HEK293 (cell line): Measurements from ENCODE around the gene C1QB.

Experiments used
- CTCF ChIA-PET: fragments of 350-600 bp; formaldehyde crosslinking; extraction: SDS; loops from one replicate; lab custom pipeline; 2021; ENCODE audit warnings: antibody characterized with exemption; lab: Yijun Ruan, JAX
- POLR2A ChIA-PET: fragments of 300-600 bp; formaldehyde crosslinking; extraction: SDS; loops from one replicate; lab custom pipeline; 2020; ENCODE audit warnings: antibody characterized with exemption, inconsistent platforms; lab: Yijun Ruan, JAX
- H3K27ac ChIP-seq: fragments of 200-500 bp; sonication (Bioruptor generic); 2 replicates; pipeline ENCODE4 v1.5.1; 2014; ENCODE audit warnings: low read depth, low read length, control low read depth, inconsistent platforms; ENCODE audit errors: extremely low read depth
- H3K36me3 ChIP-seq, 2 experiments: fragments of 200-500 bp in 1 of 2; sonication (Bioruptor generic) in 1 of 2; 1 replicate in 1 of 2; 2 replicates in 1 of 2; pipeline ENCODE4 v1.5.1; 2014 to 2017; ENCODE audit warnings: inconsistent platforms in 2 of 2, low read length in 2 of 2; ENCODE audit not compliant: control insufficient read depth in 2 of 2, insufficient read depth in 1 of 2
- H3K4me1 ChIP-seq: fragments of 200-500 bp; sonication (Bioruptor generic); 2 replicates; pipeline ENCODE4 v1.5.1; 2014; ENCODE audit warnings: mild to moderate bottlenecking, low read length, inconsistent platforms; ENCODE audit not compliant: control insufficient read depth, insufficient read depth
- H3K4me3 ChIP-seq: 2 replicates; pipeline ENCODE4 v1.5.1; 2011; ENCODE audit warnings: low read depth, mild to moderate bottlenecking, control low read depth, low read length, moderate library complexity
- H3K9me3 ChIP-seq: fragments of 200-500 bp; sonication (Bioruptor generic); 2 replicates; pipeline ENCODE4 v1.5.1; 2014; ENCODE audit warnings: low read depth, low read length, inconsistent platforms; ENCODE audit not compliant: control insufficient read depth, insufficient read depth
- BCL6B ChIP-seq: fragments of 450-650 bp; formaldehyde crosslinking; IDR thresholded peaks from 2 replicates; pipeline ENCODE4 v1.5.1; 2017; ENCODE audit warnings: missing biosample characterization, missing genetic modification characterization
- GLIS2 ChIP-seq: fragments of 450-650 bp; formaldehyde crosslinking; IDR thresholded peaks from 2 replicates; pipeline ENCODE4 v1.5.1; 2016; ENCODE audit warnings: missing biosample characterization, missing genetic modification characterization
- IKZF3 ChIP-seq: fragments of 450-650 bp; IDR thresholded peaks from 2 replicates; pipeline ENCODE4 v1.5.0; 2018; ENCODE audit warnings: missing biosample characterization, mild to moderate bottlenecking, missing genetic modification characterization, moderate library complexity
- KLF1 ChIP-seq: fragments of 450-650 bp; formaldehyde crosslinking; IDR thresholded peaks from 2 replicates; pipeline ENCODE4 v1.5.1; 2016; ENCODE audit warnings: missing biosample characterization, missing genetic modification characterization
- KLF16 ChIP-seq: fragments of 450-650 bp; formaldehyde crosslinking; IDR thresholded peaks from 2 replicates; pipeline ENCODE4 v1.5.1; 2017; ENCODE audit warnings: missing biosample characterization, missing genetic modification characterization
- RBAK ChIP-seq: fragments of 450-650 bp; formaldehyde crosslinking; IDR thresholded peaks from 2 replicates; pipeline ENCODE4 v1.5.1; 2016; ENCODE audit warnings: missing biosample characterization, missing genetic modification characterization
- SALL2 ChIP-seq: fragments of 450-650 bp; formaldehyde crosslinking; IDR thresholded peaks from 2 replicates; pipeline ENCODE4 v1.5.0; 2017; ENCODE audit warnings: missing biosample characterization, mild to moderate bottlenecking, missing genetic modification characterization, borderline replicate concordance
- SCRT2 ChIP-seq: fragments of 450-650 bp; formaldehyde crosslinking; IDR thresholded peaks from 2 replicates; pipeline ENCODE4 v1.5.1; 2016; ENCODE audit warnings: missing biosample characterization, missing genetic modification characterization
- ZBTB21 ChIP-seq: fragments of 450-650 bp; formaldehyde crosslinking; IDR thresholded peaks from 2 replicates; pipeline ENCODE4 v1.5.1; 2017; ENCODE audit warnings: missing biosample characterization, missing genetic modification characterization
- ZBTB7A ChIP-seq: fragments of 450-650 bp; formaldehyde crosslinking; IDR thresholded peaks from 2 replicates; pipeline ENCODE4 v1.5.1; 2016; ENCODE audit warnings: low read depth, missing biosample characterization, missing genetic modification characterization
- ZBTB8A ChIP-seq: fragments of 450-650 bp; formaldehyde crosslinking; IDR thresholded peaks from 2 replicates; pipeline ENCODE4 v1.5.1; 2016; ENCODE audit warnings: missing biosample characterization, missing genetic modification characterization
- ZNF10 ChIP-seq: fragments of 450-650 bp; formaldehyde crosslinking; IDR thresholded peaks from 2 replicates; pipeline ENCODE4 v1.5.1; 2017; ENCODE audit warnings: missing biosample characterization, missing genetic modification characterization
- ZNF114 ChIP-seq: fragments of 450-650 bp; formaldehyde crosslinking; IDR thresholded peaks from 2 replicates; pipeline ENCODE4 v1.5.0; 2017; ENCODE audit warnings: missing biosample characterization, missing genetic modification characterization
- ZNF133 ChIP-seq: fragments of 450-650 bp; formaldehyde crosslinking; IDR thresholded peaks from 2 replicates; pipeline ENCODE4 v1.5.1; 2016; ENCODE audit warnings: missing biosample characterization, missing genetic modification characterization
- ZNF157 ChIP-seq: fragments of 450-650 bp; formaldehyde crosslinking; IDR thresholded peaks from 2 replicates; pipeline ENCODE4 v1.5.1; 2016; ENCODE audit warnings: missing biosample characterization, missing genetic modification characterization
- ZNF202 ChIP-seq: fragments of 450-650 bp; formaldehyde crosslinking; IDR thresholded peaks from 2 replicates; pipeline ENCODE4 v1.5.1; 2016; ENCODE audit warnings: missing biosample characterization, missing genetic modification characterization, borderline replicate concordance
- ZNF211 ChIP-seq: fragments of 450-650 bp; formaldehyde crosslinking; IDR thresholded peaks from 2 replicates; pipeline ENCODE4 v1.5.1; 2016; ENCODE audit warnings: low read depth, missing biosample characterization, missing genetic modification characterization
- ZNF221 ChIP-seq: fragments of 450-650 bp; formaldehyde crosslinking; IDR thresholded peaks from 2 replicates; pipeline ENCODE4 v1.5.1; 2017; ENCODE audit warnings: missing biosample characterization, missing genetic modification characterization, borderline replicate concordance
- ZNF26 ChIP-seq: fragments of 450-650 bp; formaldehyde crosslinking; IDR thresholded peaks from 2 replicates; pipeline ENCODE4 v1.5.1; 2016; ENCODE audit warnings: missing biosample characterization, missing genetic modification characterization
- ZNF292 ChIP-seq: fragments of 450-650 bp; formaldehyde crosslinking; IDR thresholded peaks from 2 replicates; pipeline ENCODE4 v1.5.1; 2016; ENCODE audit warnings: low read depth, missing biosample characterization, missing genetic modification characterization, borderline replicate concordance
- ZNF335 ChIP-seq: fragments of 450-650 bp; formaldehyde crosslinking; conservative IDR thresholded peaks from 2 replicates; pipeline ENCODE4 v1.5.1; 2016; ENCODE audit warnings: missing biosample characterization, missing genetic modification characterization
- ZNF341 ChIP-seq: fragments of 450-650 bp; formaldehyde crosslinking; IDR thresholded peaks from 2 replicates; pipeline ENCODE4; 2016; ENCODE audit warnings: low read depth, missing biosample characterization, missing genetic modification characterization
- ZNF391 ChIP-seq: fragments of 450-650 bp; formaldehyde crosslinking; IDR thresholded peaks from 2 replicates; pipeline ENCODE4 v1.5.1; 2016; ENCODE audit warnings: low read depth, missing biosample characterization, missing genetic modification characterization, borderline replicate concordance
- ZNF48 ChIP-seq: fragments of 450-650 bp; formaldehyde crosslinking; IDR thresholded peaks from 2 replicates; pipeline ENCODE4 v1.5.1; 2016; ENCODE audit warnings: missing biosample characterization, missing genetic modification characterization
- ZNF501 ChIP-seq: fragments of 450-650 bp; formaldehyde crosslinking; IDR thresholded peaks from 2 replicates; pipeline ENCODE4 v1.5.1; 2016; ENCODE audit warnings: missing biosample characterization, missing genetic modification characterization
- ZNF513 ChIP-seq: fragments of 450-650 bp; IDR thresholded peaks from 2 replicates; pipeline ENCODE4 v1.5.1; 2018; ENCODE audit warnings: missing biosample characterization, missing genetic modification characterization
- ZNF558 ChIP-seq: fragments of 450-650 bp; formaldehyde crosslinking; IDR thresholded peaks from 2 replicates; pipeline ENCODE4 v1.5.1; 2016; ENCODE audit warnings: missing biosample characterization, missing genetic modification characterization
- ZNF600 ChIP-seq: fragments of 450-650 bp; formaldehyde crosslinking; IDR thresholded peaks from 2 replicates; pipeline ENCODE4 v1.5.1; 2016; ENCODE audit warnings: missing biosample characterization, missing genetic modification characterization
- ZNF654 ChIP-seq: fragments of 450-650 bp; formaldehyde crosslinking; IDR thresholded peaks from 2 replicates; pipeline ENCODE4 v1.5.1; 2016; ENCODE audit warnings: low read depth, missing biosample characterization, missing genetic modification characterization
- ZNF747 ChIP-seq: fragments of 450-650 bp; formaldehyde crosslinking; IDR thresholded peaks from 2 replicates; pipeline ENCODE4 v1.5.1; 2016; ENCODE audit warnings: missing biosample characterization, missing genetic modification characterization
- ZNF776 ChIP-seq: fragments of 450-650 bp; formaldehyde crosslinking; IDR thresholded peaks from 2 replicates; pipeline ENCODE4 v1.5.0; 2017; ENCODE audit warnings: missing biosample characterization, missing genetic modification characterization, borderline replicate concordance
- ZNF785 ChIP-seq: fragments of 450-650 bp; formaldehyde crosslinking; IDR thresholded peaks from 2 replicates; pipeline ENCODE4 v1.5.1; 2016; ENCODE audit warnings: missing biosample characterization, missing genetic modification characterization
- ZNF792 ChIP-seq: fragments of 450-650 bp; formaldehyde crosslinking; IDR thresholded peaks from 2 replicates; pipeline ENCODE4 v1.5.1; 2016; ENCODE audit warnings: missing biosample characterization, missing genetic modification characterization
- ZNF830 ChIP-seq: fragments of 450-650 bp; IDR thresholded peaks from 2 replicates; pipeline ENCODE4 v1.5.0; 2018; ENCODE audit warnings: missing biosample characterization, missing genetic modification characterization, low read depth, mild to moderate bottlenecking, moderate library complexity

Gene C1QB

GRCh38 chr1:22673486-22674409 lies 20.7 kb downstream of the C1QB start:
- no peaks in the 10 kb centered on the region for H3K9me3 ChIP-seq
- POLR2A ChIA-PET = no interaction called here
- H3K4me3 ChIP-seq = no peak overlapping the region
- no peaks in the 10 kb centered on the region for H3K4me1 ChIP-seq
- CTCF ChIA-PET = interaction anchor here (0.7 to 5.7 kb wide), 22 partner anchors 10 to 293 kb away, joined by 3 to 29 read pairs (median 4); no protein-coding TSS in a partner anchor
- no peak overlapping the region for H3K27ac ChIP-seq
- H3K36me3 ChIP-seq = no peaks in the 10 kb centered on the region
- TF ChIP-seq ZNF747 (tag by site-specific recombination) = no peak
- TF ChIP-seq RBAK (tag by site-specific recombination) = no peak
- TF ChIP-seq ZNF221 (tag by site-specific recombination) = no peak
- no peak for TF ChIP-seq ZNF501
- TF ChIP-seq SALL2 (tag by site-specific recombination) = no peak
- TF ChIP-seq ZNF10 (tag by site-specific recombination) = no peak
- TF ChIP-seq GLIS2 (tag by site-specific recombination) = peak; percentile 56; the same call in 1 of the 2 replicates
- TF ChIP-seq ZNF114 = no peak
- no peak for TF ChIP-seq ZNF776 (tag by site-specific recombination)
- TF ChIP-seq ZNF341 (tag by site-specific recombination) = peak; percentile 93
- no peak for TF ChIP-seq ZBTB7A (tag by site-specific recombination)
- no peak for TF ChIP-seq BCL6B (tag by site-specific recombination)
- no peak for TF ChIP-seq ZNF48 (tag by site-specific recombination)
- no peak for TF ChIP-seq ZNF785 (tag by site-specific recombination)
- TF ChIP-seq ZNF558 (tag by site-specific recombination) = no peak
- peak; percentile 31 for TF ChIP-seq ZBTB8A (tag by site-specific recombination)
- TF ChIP-seq ZNF513 (tag by site-specific recombination) = no peak
- TF ChIP-seq ZNF26 = no peak
- no peak for TF ChIP-seq ZNF335 (tag by site-specific recombination)
- no peak for TF ChIP-seq ZNF600
- TF ChIP-seq ZNF792 (tag by site-specific recombination) = no peak
- no peak for TF ChIP-seq ZNF830 (tag by site-specific recombination)
- no peak for TF ChIP-seq ZNF202 (tag by site-specific recombination)
- TF ChIP-seq KLF16 (tag by site-specific recombination) = no peak
- peak; percentile 58; the same call in 1 of the 2 replicates for TF ChIP-seq KLF1 (tag by site-specific recombination)
- TF ChIP-seq ZNF157 = no peak
- TF ChIP-seq IKZF3 (tag by site-specific recombination) = no peak
- no peak for TF ChIP-seq ZNF211 (tag by site-specific recombination)
- no peak for TF ChIP-seq ZNF292 (tag by site-specific recombination)
- TF ChIP-seq ZNF133 (tag by site-specific recombination) = no peak
- no peak for TF ChIP-seq SCRT2 (tag by site-specific recombination)
- peak; percentile 98 for TF ChIP-seq ZNF391 (tag by site-specific recombination)
- no peak for TF ChIP-seq ZBTB21 (tag by site-specific recombination)
- TF ChIP-seq ZNF654 (tag by site-specific recombination) = peak; percentile 60
